Activated naive CD8-positive, alpha-beta T cell treated with anti-CD3 and anti-CD28 coated beads for 36 hours (primary cell): ENCODE data around the gene POTEE. TPM values are rescaled to one million over a fixed set of nuclear protein-coding genes. Genes with fewer than 3 reads are reported as not detected.

Experiments used
- total RNA-seq, 2 experiments: library from RNA; stranded (reverse); gene quantifications; one replicate each; pipeline ENCODE4 v1.2.3, GENCODE V29; 2021

POTEE gene
- total RNA-seq, 2 experiments from 2014 or later, result 0.37 to 0.56 TPM

Other genes starting within 250 kb of the POTEE start
- 10 to 100 TPM; 83.4 to 88.2 TPM for gene FAM168B, start 116.1 kb upstream of the POTEE start, total RNA-seq
- gene PLEKHB2, start 104.2 kb upstream of the POTEE start, total RNA-seq, result 10 to 100 TPM; 42.4 to 43.2 TPM
- not detected for gene RAB6D, start 154.6 kb downstream of the POTEE start, total RNA-seq